DOHH2 (cell line): ENCODE measurements around the gene TUSC2.

ENCODE experiments used
- CTCF ChIP-seq: fragments of 200-600 bp; sonication (generic); IDR thresholded peaks from one replicate; pipeline ENCODE4 v1.5.1; 2014; ENCODE audit warnings: antibody characterized with exemption, mild to moderate bottlenecking, low read depth, low read length; ENCODE audit not compliant: poor library complexity, severe bottlenecking
- EZH2phosphoT487 ChIP-seq: fragments of 200-600 bp; sonication (generic); IDR thresholded peaks from 2 replicates; pipeline ENCODE4 v1.6.1; 2017; ENCODE audit warnings: borderline replicate concordance, mild to moderate bottlenecking, antibody characterized with exemption, low read length, moderate library complexity, mixed read lengths

GRCh38 chr3:50358911-50359759 is 31.1 kb upstream of the TUSC2 start, which contains the start of gene TMEM115:
- TF ChIP-seq CTCF (no peak), EZH2phosphoT487 (no peak)
